K562 (cell line): ENCODE measurements around the gene TRMT1. TPM values are rescaled to one million over a fixed set of nuclear protein-coding genes. Genes with fewer than 3 reads are reported as not detected.

Experiments used
- CHCHD3 ChIP-seq: fragments of 250-450 bp; sonication (Bioruptor Pico); IDR thresholded peaks from 2 replicates; pipeline ENCODE4 v2.1.2; 2022; ENCODE audit warnings: mild to moderate bottlenecking
- E2F6 ChIP-seq, 2 experiments: IDR thresholded peaks; 2 replicates each; pipeline ENCODE4 v1.6.1; 2011; ENCODE audit warnings: borderline replicate concordance in 1 of 2, control low read depth in 1 of 2, low read depth in 1 of 2, low read length in 1 of 2, mild to moderate bottlenecking in 1 of 2, mixed read lengths in 1 of 2, moderate library complexity in 1 of 2; ENCODE audit not compliant: insufficient read depth in 1 of 2, insufficient read length in 1 of 2, poor library complexity in 1 of 2, severe bottlenecking in 1 of 2; ENCODE audit errors: extremely low read depth in 1 of 2
- FOXJ3 ChIP-seq: sonication (generic); formaldehyde crosslinking; IDR thresholded peaks from 2 replicates; pipeline ENCODE4 v1.4.0; 2020; ENCODE audit warnings: mild to moderate bottlenecking, missing genetic modification reagents
- GATAD2B ChIP-seq: fragments of 450-650 bp; IDR thresholded peaks from 2 replicates; pipeline ENCODE4 v1.6.1; 2017; ENCODE audit warnings: mild to moderate bottlenecking, borderline replicate concordance
- HMG20B ChIP-seq: fragments of 250-450 bp; sonication (Bioruptor Pico); IDR thresholded peaks from 2 replicates; pipeline ENCODE4 v1.5.0; 2021; ENCODE audit warnings: mild to moderate bottlenecking
- HMGN3 ChIP-seq: IDR thresholded peaks from 2 replicates; pipeline ENCODE4 v1.6.1; 2011; ENCODE audit warnings: borderline replicate concordance, low read depth, mild to moderate bottlenecking, mixed read lengths, low read length; ENCODE audit not compliant: insufficient read length; ENCODE audit errors: extremely low read depth
- HSF4 ChIP-seq: fragments of 250-450 bp; sonication (Bioruptor Pico); IDR thresholded peaks from 2 replicates; pipeline ENCODE4 v2.1.2; 2022; ENCODE audit warnings: mild to moderate bottlenecking, moderate library complexity, borderline replicate concordance
- KLF6 ChIP-seq: fragments of 250-450 bp; sonication (Bioruptor Pico); IDR thresholded peaks from 2 replicates; pipeline ENCODE4 v1.4.0; 2020; ENCODE audit warnings: mild to moderate bottlenecking, moderate library complexity, borderline replicate concordance
- NFIX ChIP-seq: fragments of 250-450 bp; sonication (Bioruptor Pico); IDR thresholded peaks from 2 replicates; pipeline ENCODE4 v1.4.0; 2020; ENCODE audit warnings: low read depth, mild to moderate bottlenecking, moderate library complexity
- NONO ChIP-seq, 2 experiments: fragments of 200-400 bp in 1 of 2; fragments of 450-650 bp in 1 of 2; formaldehyde crosslinking in 1 of 2; IDR thresholded peaks; 2 replicates each; pipeline ENCODE4 v1.6.1; 2017; ENCODE audit warnings: low read depth in 2 of 2, mild to moderate bottlenecking in 2 of 2, moderate library complexity in 2 of 2, low read length in 1 of 2
- PCBP1 ChIP-seq: fragments of 200-400 bp; formaldehyde crosslinking; IDR thresholded peaks from 2 replicates; pipeline ENCODE4 v1.6.1; 2018; ENCODE audit warnings: mild to moderate bottlenecking, low read depth, low read length; ENCODE audit not compliant: poor library complexity, severe bottlenecking
- PHF8 ChIP-seq: fragments of 200-600 bp; sonication (generic); IDR thresholded peaks from 2 replicates; pipeline ENCODE4 v1.6.1; 2012; ENCODE audit warnings: mixed run types, mild to moderate bottlenecking, inconsistent platforms, low read length, moderate library complexity, borderline replicate concordance
- PML ChIP-seq: IDR thresholded peaks from 2 replicates; pipeline ENCODE4 v1.6.1; 2012; ENCODE audit warnings: low read length, inconsistent platforms
- RBM34 ChIP-seq: fragments of 200-400 bp; formaldehyde crosslinking; IDR thresholded peaks from 2 replicates; pipeline ENCODE4 v1.6.1; 2018; ENCODE audit warnings: low read length, borderline replicate concordance; ENCODE audit not compliant: insufficient read depth
- SNRNP70 ChIP-seq: fragments of 200-400 bp; formaldehyde crosslinking; optimal IDR thresholded peaks from 2 replicates; pipeline ENCODE3; 2017; ENCODE audit warnings: low read depth, low read length
- TAF9B ChIP-seq: fragments of 450-650 bp; IDR thresholded peaks from 2 replicates; pipeline ENCODE4 v1.6.1; 2018; ENCODE audit warnings: mild to moderate bottlenecking; ENCODE audit not compliant: partially characterized antibody
- ZNF184 ChIP-seq: sonication (generic); formaldehyde crosslinking; IDR thresholded peaks from 2 replicates; pipeline ENCODE4 v1.5.0; 2020; ENCODE audit warnings: missing genetic modification reagents
- ZNF274 ChIP-seq: IDR thresholded peaks from 2 replicates; pipeline ENCODE4 v1.6.1; 2011; ENCODE audit warnings: low read depth, mild to moderate bottlenecking, low read length, moderate library complexity, borderline replicate concordance
- ZNF740 ChIP-seq, 3 experiments: fragments of 200-800 bp in 1 of 3; sonication (Bioruptor generic) in 1 of 3; sonication (generic) in 1 of 3; formaldehyde crosslinking in 1 of 3; IDR thresholded peaks; 2 replicates each; pipeline versions ENCODE4 v1.6.1 to v1.8.0; 2016 to 2022; ENCODE audit warnings: mild to moderate bottlenecking in 2 of 3, missing compliant biosample characterization in 2 of 3, missing genetic modification characterization in 2 of 3, missing genetic modification reagents in 1 of 3
- ZNF766 ChIP-seq: fragments of 200-800 bp; sonication (Bioruptor generic); conservative IDR thresholded peaks from 2 replicates; pipeline ENCODE4 v1.6.1; 2016; ENCODE audit warnings: missing genetic modification characterization, missing compliant biosample characterization
- ZSCAN29 ChIP-seq: fragments of 450-650 bp; IDR thresholded peaks from 2 replicates; pipeline ENCODE4 v1.6.1; 2017
- polyA plus RNA-seq, 8 experiments: library from polyadenylated mRNA; depleted of rRNA in 4 of 8; stranded (reverse) in 5 of 8; unstranded in 3 of 8; fragments of >200 nt; fragmentation: Nextera tagmentation in 2 of 8; fragmentation: Illumina TruSeq in 1 of 8; extraction: Ambion mirVana in 2 of 8; extraction: Trizol in 1 of 8; gene quantifications; 2 replicates each; pipeline versions ENCODE4 v1.2.1 to v1.2.3, GENCODE V29; 2011 to 2014; ENCODE audit warnings: inconsistent platforms in 1 of 8, missing spikeins in 1 of 8
- total RNA-seq, 7 experiments: library from RNA; depleted of rRNA in 6 of 7; stranded (reverse); fragments of >200 nt in 6 of 7; fragmentation: Illumina TruSeq in 2 of 7; extraction: Trizol in 2 of 7; gene quantifications; 2 replicates each; pipeline versions ENCODE4 v1.2.1 to v1.2.3, GENCODE V29; 2011 to 2021; ENCODE audit warnings: low replicate concordance in 1 of 7
- TF ChIP-seq, protein P1 (sequence below): fragments of 200-800 bp; sonication (Bioruptor generic); IDR thresholded peaks from 2 replicates; pipeline ENCODE4 v1.6.1; 2017; ENCODE audit warnings: missing genetic modification characterization, missing compliant biosample characterization
- TF ChIP-seq, protein P2 (sequence below): fragments of 450-650 bp; IDR thresholded peaks from 2 replicates; pipeline ENCODE4 v1.6.1; 2016; ENCODE audit warnings: missing biosample characterization, missing genetic modification characterization

Gene TRMT1
- total and polyA plus RNA-seq, 9 of the 15 experiments (the other 6 are each of a cell fraction or from before 2014, with no cell fraction given) = 5.8 to 158 (median 54.3) TPM

- TF ChIP-seq E2F6 (IDR thresholded peaks at IDR 0.05; ENCODE audit: borderline replicate concordance in 1 of 2, extremely low read depth in 1 of 2, insufficient read depth in 1 of 2, insufficient read length in 1 of 2, low read depth in 1 of 2, low read length in 1 of 2, poor library complexity in 1 of 2, severe bottlenecking in 1 of 2) (peak; percentile 29 to 45), SNRNP70 (no peak), HMG20B (CRISPR knock-in tag) (no peak), ZSCAN29 (no peak), PHF8 (peak; percentile 52; the same call in 1 of the 2 replicates), NFIX (CRISPR knock-in tag) (no peak), PCBP1 (peak; percentile 75), NONO (IDR thresholded peaks at IDR 0.05; ENCODE audit: low read depth in 2 of 2, low read length in 1 of 2) (0 out of 4 replicates have a peak, but pooled peaks of 1 of the 2 experiments have one; percentile 39), RBM34 (no peak), ZNF740 (CRISPR knock-in tag; IDR thresholded peaks at IDR 0.05) (0 out of 2 replicates have a peak, but pooled peaks have one; percentile 20), ZNF740 (tag; IDR thresholded peaks at IDR 0.05) (no peak), PML (0 out of 2 replicates have a peak, but pooled peaks have one; percentile 1), ZNF274 (no peak), KLF6 (CRISPR knock-in tag) (no peak), FOXJ3 (CRISPR knock-in tag) (no peak), GATAD2B (no peak), HSF4 (CRISPR knock-in tag) (no peak), HMGN3 (peak; percentile 2), CHCHD3 (CRISPR knock-in tag) (no peak), ZNF184 (no peak), ZNF766 (CRISPR knock-in tag) (peak; percentile 62; the same call in 1 of the 2 replicates), TAF9B (no peak)
- TF ChIP-seq, protein P1, sequence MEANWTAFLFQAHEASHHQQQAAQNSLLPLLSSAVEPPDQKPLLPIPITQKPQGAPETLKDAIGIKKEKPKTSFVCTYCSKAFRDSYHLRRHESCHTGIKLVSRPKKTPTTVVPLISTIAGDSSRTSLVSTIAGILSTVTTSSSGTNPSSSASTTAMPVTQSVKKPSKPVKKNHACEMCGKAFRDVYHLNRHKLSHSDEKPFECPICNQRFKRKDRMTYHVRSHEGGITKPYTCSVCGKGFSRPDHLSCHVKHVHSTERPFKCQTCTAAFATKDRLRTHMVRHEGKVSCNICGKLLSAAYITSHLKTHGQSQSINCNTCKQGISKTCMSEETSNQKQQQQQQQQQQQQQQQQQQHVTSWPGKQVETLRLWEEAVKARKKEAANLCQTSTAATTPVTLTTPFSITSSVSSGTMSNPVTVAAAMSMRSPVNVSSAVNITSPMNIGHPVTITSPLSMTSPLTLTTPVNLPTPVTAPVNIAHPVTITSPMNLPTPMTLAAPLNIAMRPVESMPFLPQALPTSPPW (CRISPR knock-in tag) = no peak
- TF ChIP-seq, protein P2, sequence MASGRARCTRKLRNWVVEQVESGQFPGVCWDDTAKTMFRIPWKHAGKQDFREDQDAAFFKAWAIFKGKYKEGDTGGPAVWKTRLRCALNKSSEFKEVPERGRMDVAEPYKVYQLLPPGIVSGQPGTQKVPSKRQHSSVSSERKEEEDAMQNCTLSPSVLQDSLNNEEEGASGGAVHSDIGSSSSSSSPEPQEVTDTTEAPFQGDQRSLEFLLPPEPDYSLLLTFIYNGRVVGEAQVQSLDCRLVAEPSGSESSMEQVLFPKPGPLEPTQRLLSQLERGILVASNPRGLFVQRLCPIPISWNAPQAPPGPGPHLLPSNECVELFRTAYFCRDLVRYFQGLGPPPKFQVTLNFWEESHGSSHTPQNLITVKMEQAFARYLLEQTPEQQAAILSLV = no peak
Measured at GRCh38 chr19:13149628-13150186, 33.2 kb upstream of the TRMT1 start (continued).
